IMR-90 (cell line): Measurements from ENCODE around the gene UBE2S. TPM values are rescaled to one million over a fixed set of nuclear protein-coding genes. Genes with fewer than 3 reads are reported as not detected.

Experiments
- ATAC-seq: fragments of 200-7000 bp; cut with Tn5 transposase; 2 replicates; pipeline ENCODE4 v1.9.1; 2020; ENCODE audit warnings: low read depth, mild to moderate bottlenecking, moderate library complexity
- BruUV-seq: library from RNA; stranded (reverse); fragments of 400-500 nt; replicated peaks from 2 replicates; lab custom pipeline; 2021; lab: Mats Ljungman, UMichigan
- CTCF ChIA-PET: fragments of 300-600 bp; formaldehyde crosslinking; extraction: SDS; loops from one replicate; lab custom pipeline; 2021; ENCODE audit warnings: antibody characterized with exemption; lab: Yijun Ruan, JAX
- POLR2A ChIA-PET: fragments of 300-600 bp; sonication (Branson Sonifier 250); formaldehyde crosslinking; loops from one replicate; lab custom pipeline; 2022; ENCODE audit warnings: antibody characterized with exemption; ENCODE audit not compliant: unreplicated experiment; lab: Charles Lee
- DNase-seq: peaks from one replicate; pipeline ENCODE4 v3.0.0; 2013
- H2AFZ ChIP-seq: replicated peaks from 2 replicates; pipeline ENCODE3; 2013; ENCODE audit warnings: low read length, mild to moderate bottlenecking; ENCODE audit not compliant: poor library complexity
- H2AK5ac ChIP-seq: 2 replicates; pipeline ENCODE4 v1.6.1; 2013; ENCODE audit warnings: low read depth, low read length, inconsistent platforms
- H2AK9ac ChIP-seq: replicated peaks from 2 replicates; pipeline ENCODE3; 2013; ENCODE audit warnings: mild to moderate bottlenecking, low read depth, low read length, moderate library complexity; ENCODE audit not compliant: poor library complexity
- H2BK120ac ChIP-seq: 2 replicates; pipeline ENCODE4 v1.6.1; 2013; ENCODE audit warnings: low read depth, low read length, inconsistent platforms
- H2BK15ac ChIP-seq: 3 replicates; pipeline ENCODE4 v1.6.1; 2013; ENCODE audit warnings: low read depth, low read length, inconsistent platforms
- H2BK20ac ChIP-seq: 2 replicates; pipeline ENCODE4 v1.6.1; 2013; ENCODE audit warnings: low read depth, mild to moderate bottlenecking, inconsistent platforms, low read length, moderate library complexity
- H2BK5ac ChIP-seq: 2 replicates; pipeline ENCODE4 v1.6.1; 2013; ENCODE audit warnings: mild to moderate bottlenecking, low read depth, low read length, inconsistent platforms; ENCODE audit not compliant: poor library complexity, severe bottlenecking
- H3K14ac ChIP-seq: replicated peaks from 2 replicates; pipeline ENCODE4 v1.6.1; 2013; ENCODE audit warnings: low read depth, low read length, inconsistent platforms
- H3K18ac ChIP-seq: 2 replicates; pipeline ENCODE4 v1.6.1; 2013; ENCODE audit warnings: low read depth, low read length, control low read depth
- H3K23ac ChIP-seq: 2 replicates; pipeline ENCODE4 v1.6.1; 2013; ENCODE audit warnings: low read depth, low read length, inconsistent platforms
- H3K27ac ChIP-seq: 2 replicates; pipeline ENCODE4 v1.5.1; 2013; ENCODE audit warnings: mild to moderate bottlenecking, control low read depth, low read length; ENCODE audit not compliant: insufficient read depth
- H3K27me3 ChIP-seq: 2 replicates; pipeline ENCODE4 v1.6.1; 2013; ENCODE audit warnings: low read length; ENCODE audit not compliant: control insufficient read depth, insufficient read depth
- H3K36me3 ChIP-seq: 2 replicates; pipeline ENCODE4 v1.6.1; 2013; ENCODE audit warnings: low read length, mixed read lengths; ENCODE audit not compliant: control insufficient read depth, insufficient read depth
- H3K4ac ChIP-seq: 2 replicates; pipeline ENCODE4 v1.6.1; 2013; ENCODE audit warnings: low read depth, low read length, inconsistent platforms
- H3K4me1 ChIP-seq: 2 replicates; pipeline ENCODE4 v1.6.1; 2013; ENCODE audit warnings: low read length, mixed read lengths; ENCODE audit not compliant: control insufficient read depth, insufficient read depth
- H3K4me2 ChIP-seq: 2 replicates; pipeline ENCODE4 v1.6.1; 2013; ENCODE audit warnings: low read depth, mild to moderate bottlenecking, control low read depth, low read length, moderate library complexity
- H3K4me3 ChIP-seq: 2 replicates; pipeline ENCODE4 v1.5.1; 2013; ENCODE audit warnings: low read depth, mild to moderate bottlenecking, control low read depth, low read length, moderate library complexity; ENCODE audit not compliant: insufficient read depth
- H3K56ac ChIP-seq: 2 replicates; pipeline ENCODE4 v1.6.1; 2013; ENCODE audit warnings: low read length, inconsistent platforms; ENCODE audit not compliant: insufficient read depth; ENCODE audit errors: extremely low read depth
- H3K79me1 ChIP-seq, 2 experiments: 2 replicates each; pipeline ENCODE4 v1.6.1; 2013; ENCODE audit warnings: low read length in 2 of 2, inconsistent platforms in 1 of 2, low read depth in 1 of 2
- H3K9ac ChIP-seq: 2 replicates; pipeline ENCODE4 v1.6.1; 2013; ENCODE audit warnings: low read depth, low read length, control low read depth
- H3K9me1 ChIP-seq: 2 replicates; pipeline ENCODE4 v1.6.1; 2013; ENCODE audit warnings: low read length, inconsistent platforms; ENCODE audit not compliant: insufficient read depth
- H3K9me3 ChIP-seq: 2 replicates; pipeline ENCODE4 v1.6.1; 2013; ENCODE audit warnings: low read length; ENCODE audit not compliant: control insufficient read depth, insufficient read depth
- H4K20me1 ChIP-seq: 2 replicates; pipeline ENCODE4 v1.6.1; 2013; ENCODE audit warnings: low read length, inconsistent platforms; ENCODE audit not compliant: insufficient read depth
- H4K5ac ChIP-seq: 2 replicates; pipeline ENCODE4 v1.6.1; 2013; ENCODE audit warnings: mild to moderate bottlenecking, low read depth, low read length, control low read depth
- H4K8ac ChIP-seq, 2 experiments: 2 replicates each; pipeline ENCODE4 v1.6.1; 2013; ENCODE audit warnings: low read depth in 2 of 2, low read length in 2 of 2, control low read depth in 1 of 2, inconsistent platforms in 1 of 2
- H4K91ac ChIP-seq: 2 replicates; pipeline ENCODE4 v1.6.1; 2013; ENCODE audit warnings: low read depth, low read length, inconsistent platforms; ENCODE audit not compliant: insufficient read depth
- BHLHE40 ChIP-seq: fragments of 150-350 bp; IDR thresholded peaks from 2 replicates; pipeline ENCODE4 v1.6.1; 2016; ENCODE audit warnings: mild to moderate bottlenecking, low read depth, low read length
- CEBPB ChIP-seq: IDR thresholded peaks from 2 replicates; pipeline ENCODE4 v1.6.1; 2012; ENCODE audit warnings: low read depth, low read length, improper control_type of control experiment
- CHD1 ChIP-seq: IDR thresholded peaks from 2 replicates; pipeline ENCODE4 v1.6.1; 2012; ENCODE audit warnings: low read depth, low read length, improper control_type of control experiment
- FOS ChIP-seq: fragments of 150-350 bp; IDR thresholded peaks from 2 replicates; pipeline ENCODE4 v1.6.1; 2016; ENCODE audit warnings: low read depth, low read length
- MAFK ChIP-seq: IDR thresholded peaks from 2 replicates; pipeline ENCODE4 v1.6.1; 2012; ENCODE audit warnings: low read depth, low read length, improper control_type of control experiment
- MAZ ChIP-seq: IDR thresholded peaks from 2 replicates; pipeline ENCODE4 v1.6.1; 2012; ENCODE audit warnings: low read depth, mild to moderate bottlenecking, low read length, improper control_type of control experiment, moderate library complexity, borderline replicate concordance
- MXI1 ChIP-seq: IDR thresholded peaks from 2 replicates; pipeline ENCODE4 v1.6.1; 2012; ENCODE audit warnings: low read depth, mild to moderate bottlenecking, low read length, moderate library complexity, borderline replicate concordance
- NFE2L2 ChIP-seq: fragments of 150-350 bp; IDR thresholded peaks from 2 replicates; pipeline ENCODE4 v1.6.1; 2016; ENCODE audit warnings: low read depth, mild to moderate bottlenecking, low read length
- POLR2A ChIP-seq: IDR thresholded peaks from 2 replicates; pipeline ENCODE4 v1.6.1; 2012; ENCODE audit warnings: mild to moderate bottlenecking, low read depth, low read length
- RAD21 ChIP-seq: IDR thresholded peaks from 2 replicates; pipeline ENCODE4 v1.6.1; 2012; ENCODE audit warnings: low read length, improper control_type of control experiment
- RCOR1 ChIP-seq: IDR thresholded peaks from 2 replicates; pipeline ENCODE4 v1.6.1; 2012; ENCODE audit warnings: mild to moderate bottlenecking, low read length, improper control_type of control experiment; ENCODE audit not compliant: insufficient replicate concordance
- RFX5 ChIP-seq: IDR thresholded peaks from 2 replicates; pipeline ENCODE4 v1.8.0; 2012; ENCODE audit warnings: low read depth, mild to moderate bottlenecking, low read length, moderate library complexity
- SMC3 ChIP-seq: fragments of 150-350 bp; IDR thresholded peaks from 2 replicates; pipeline ENCODE4 v1.6.1; 2016; ENCODE audit warnings: low read depth, mild to moderate bottlenecking, antibody characterized with exemption, low read length, moderate library complexity
- WGBS, 2 experiments: methylation state at CpG; one replicate each; pipeline versions ENCODE4 v1.1.5 to v1.1.7; 2013; ENCODE audit warnings: missing lambda C conversion rate in 2 of 2; ENCODE audit not compliant: insufficient read length in 1 of 2; ENCODE audit errors: extremely low coverage in 2 of 2; 5-methylcytosine and 5-hydroxymethylcytosine counted together
- dilution Hi-C: fragments of 300-500 bp; cut with HindIII; formaldehyde crosslinking; loops from one replicate; pipeline ENCODE4 v1.14.3; 2018; ENCODE audit warnings: low sequenced_read_pairs; ENCODE audit not compliant: unreplicated experiment
- in situ Hi-C: fragments of 300-500 bp; cut with MboI; formaldehyde crosslinking; loops from 3 replicates; pipeline ENCODE4 v1.14.3; 2019; ENCODE audit warnings: low sequenced_read_pairs, inconsistent platforms, mixed read lengths
- intact Hi-C: fragments of 100-400 bp; cut with micrococcal nuclease; formaldehyde crosslinking; loops from 2 replicates; pipeline ENCODE4 v1.10.0; 2022
- polyA plus RNA-seq, 3 experiments: library from polyadenylated mRNA; depleted of rRNA; stranded (reverse); fragments of >200 nt; gene quantifications; 2 replicates each; pipeline ENCODE4 v1.2.3, GENCODE V29; 2012; ENCODE audit warnings: low replicate concordance in 1 of 3
- total RNA-seq: library from RNA; depleted of rRNA; stranded (reverse); fragments of >200 nt; gene quantifications from 2 replicates; pipeline ENCODE4 v1.2.3, GENCODE V29; 2012
- TF ChIP-seq, protein P1 (sequence below): fragments of 150-350 bp; IDR thresholded peaks from 2 replicates; pipeline ENCODE4 v1.6.1; 2016; ENCODE audit warnings: low read depth, mild to moderate bottlenecking, low read length, moderate library complexity, borderline replicate concordance
- TF ChIP-seq, protein P2 (sequence below): fragments of 150-350 bp; IDR thresholded peaks from 2 replicates; pipeline ENCODE4 v1.6.1; 2017; ENCODE audit warnings: mild to moderate bottlenecking, antibody characterized with exemption, low read length, low read depth
- TF ChIP-seq, protein P3 (sequence below): conservative IDR thresholded peaks from 2 replicates; pipeline ENCODE4 v1.5.1; 2012; ENCODE audit warnings: mild to moderate bottlenecking, low read depth, low read length, improper control_type of control experiment

Gene UBE2S
- total and polyA plus RNA-seq, 2 of the 4 experiments (the other 2 are of a cell fraction), result 69.5 to 104 TPM

DNA sequence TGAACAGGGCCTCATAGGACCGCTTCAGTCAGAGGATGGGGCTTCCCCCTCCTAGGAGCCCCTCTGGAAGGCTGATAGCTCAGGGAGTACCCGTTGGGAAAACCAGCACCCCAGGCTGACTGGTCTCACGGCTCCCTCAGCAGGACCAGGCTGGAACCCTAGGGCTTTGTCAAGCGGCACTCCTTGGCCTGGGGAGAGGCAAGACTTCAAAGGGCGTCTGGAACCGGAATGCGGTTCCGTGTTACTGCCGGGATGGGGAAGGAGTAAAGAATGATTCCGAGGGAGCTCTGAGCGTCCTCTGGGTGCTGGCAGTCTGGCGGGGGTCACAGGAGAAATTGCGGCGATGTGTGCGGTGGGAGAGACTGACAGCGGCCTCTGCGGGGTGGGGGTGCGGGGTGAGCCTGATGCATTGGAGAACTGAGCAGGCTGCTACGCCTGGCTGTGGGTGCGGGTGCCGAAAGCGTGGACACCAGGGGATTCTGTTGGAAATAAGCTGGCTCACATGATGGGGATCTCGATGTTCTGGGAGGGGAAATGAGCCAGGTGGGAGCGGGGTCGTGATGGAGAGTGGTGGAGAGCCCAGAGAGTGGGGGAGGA lies 54.9 kb downstream of the UBE2S start:
- H4K8ac ChIP-seq, result no peak overlapping the region
- H3K36me3 ChIP-seq, result no peaks in the 10 kb centered on the region
- H2BK5ac ChIP-seq, result no peak overlapping the region
- H3K4me2 ChIP-seq, result no peak overlapping the region
- DNase-seq, result no peak
- TF ChIP-seq POLR2A (no peak), SMC3 (no peak), MXI1 (no peak), MAFK (no peak), CHD1 (no peak), RFX5 (no peak), MAZ (no peak), RCOR1 (no peak), FOS (no peak), BHLHE40 (no peak), NFE2L2 (no peak), CEBPB (no peak), RAD21 (no peak)
- TF ChIP-seq, protein P1, sequence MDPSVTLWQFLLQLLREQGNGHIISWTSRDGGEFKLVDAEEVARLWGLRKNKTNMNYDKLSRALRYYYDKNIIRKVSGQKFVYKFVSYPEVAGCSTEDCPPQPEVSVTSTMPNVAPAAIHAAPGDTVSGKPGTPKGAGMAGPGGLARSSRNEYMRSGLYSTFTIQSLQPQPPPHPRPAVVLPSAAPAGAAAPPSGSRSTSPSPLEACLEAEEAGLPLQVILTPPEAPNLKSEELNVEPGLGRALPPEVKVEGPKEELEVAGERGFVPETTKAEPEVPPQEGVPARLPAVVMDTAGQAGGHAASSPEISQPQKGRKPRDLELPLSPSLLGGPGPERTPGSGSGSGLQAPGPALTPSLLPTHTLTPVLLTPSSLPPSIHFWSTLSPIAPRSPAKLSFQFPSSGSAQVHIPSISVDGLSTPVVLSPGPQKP, result no peak
- TF ChIP-seq, protein P2, sequence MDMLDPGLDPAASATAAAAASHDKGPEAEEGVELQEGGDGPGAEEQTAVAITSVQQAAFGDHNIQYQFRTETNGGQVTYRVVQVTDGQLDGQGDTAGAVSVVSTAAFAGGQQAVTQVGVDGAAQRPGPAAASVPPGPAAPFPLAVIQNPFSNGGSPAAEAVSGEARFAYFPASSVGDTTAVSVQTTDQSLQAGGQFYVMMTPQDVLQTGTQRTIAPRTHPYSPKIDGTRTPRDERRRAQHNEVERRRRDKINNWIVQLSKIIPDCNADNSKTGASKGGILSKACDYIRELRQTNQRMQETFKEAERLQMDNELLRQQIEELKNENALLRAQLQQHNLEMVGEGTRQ, result no peak
- TF ChIP-seq, protein P3, sequence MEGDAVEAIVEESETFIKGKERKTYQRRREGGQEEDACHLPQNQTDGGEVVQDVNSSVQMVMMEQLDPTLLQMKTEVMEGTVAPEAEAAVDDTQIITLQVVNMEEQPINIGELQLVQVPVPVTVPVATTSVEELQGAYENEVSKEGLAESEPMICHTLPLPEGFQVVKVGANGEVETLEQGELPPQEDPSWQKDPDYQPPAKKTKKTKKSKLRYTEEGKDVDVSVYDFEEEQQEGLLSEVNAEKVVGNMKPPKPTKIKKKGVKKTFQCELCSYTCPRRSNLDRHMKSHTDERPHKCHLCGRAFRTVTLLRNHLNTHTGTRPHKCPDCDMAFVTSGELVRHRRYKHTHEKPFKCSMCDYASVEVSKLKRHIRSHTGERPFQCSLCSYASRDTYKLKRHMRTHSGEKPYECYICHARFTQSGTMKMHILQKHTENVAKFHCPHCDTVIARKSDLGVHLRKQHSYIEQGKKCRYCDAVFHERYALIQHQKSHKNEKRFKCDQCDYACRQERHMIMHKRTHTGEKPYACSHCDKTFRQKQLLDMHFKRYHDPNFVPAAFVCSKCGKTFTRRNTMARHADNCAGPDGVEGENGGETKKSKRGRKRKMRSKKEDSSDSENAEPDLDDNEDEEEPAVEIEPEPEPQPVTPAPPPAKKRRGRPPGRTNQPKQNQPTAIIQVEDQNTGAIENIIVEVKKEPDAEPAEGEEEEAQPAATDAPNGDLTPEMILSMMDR, result no peak
- no peak overlapping the region for H3K27ac ChIP-seq
- dilution Hi-C loops (no loop called here), in situ Hi-C loops (no loop called here), intact Hi-C loops (no loop called here)
- no TSS peak for BruUV-seq
- H3K14ac ChIP-seq, result no peak overlapping the region
- H3K56ac ChIP-seq, result no peak overlapping the region
- no peak overlapping the region for H2BK120ac ChIP-seq
- no peak overlapping the region for H2AK5ac ChIP-seq
- no peak overlapping the region for H2AK9ac ChIP-seq
- no peak for ATAC-seq
- no peak overlapping the region for H2BK20ac ChIP-seq
- no peak overlapping the region for H3K4me3 ChIP-seq
- peaks cover 43% of the 10 kb centered on the region for H3K27me3 ChIP-seq
- CTCF ChIA-PET, result no interaction called here
- 70% methylated on average over 19 of the region's 25 CpGs; no CpG with 5 or more reads in 1 of the 2 experiments for WGBS, 2 experiments
- no peak overlapping the region for H4K5ac ChIP-seq
- no peak overlapping the region for H3K18ac ChIP-seq
- H4K20me1 ChIP-seq, result peaks cover 7% of the 10 kb centered on the region; the same call in 1 of the 2 replicates
- no peak overlapping the region for H4K91ac ChIP-seq
- POLR2A ChIA-PET, result no interaction called here
- no peak overlapping the region for H2BK15ac ChIP-seq
- no peaks in the 10 kb centered on the region for H3K9me1 ChIP-seq
- no peak overlapping the region for H3K23ac ChIP-seq
- H2AFZ ChIP-seq, result no peak overlapping the region
- peaks cover 5% of the 10 kb centered on the region; the same call in 1 of the 2 replicates for H3K4me1 ChIP-seq
- H3K9me3 ChIP-seq, result no peaks in the 10 kb centered on the region
- H3K4ac ChIP-seq, result no peak overlapping the region
- no peaks in the 10 kb centered on the region for H3K79me1 ChIP-seq
- no peak overlapping the region for H3K9ac ChIP-seq
